HCT116 (cell line): Measurements from ENCODE around the gene VIT. TPM values are rescaled to one million over a fixed set of nuclear protein-coding genes. Genes with fewer than 3 reads are reported as not detected.

Experiments
- ATAC-seq: fragments of 200-7000 bp; cut with Tn5 transposase; 2 replicates; pipeline ENCODE4 v1.9.1; 2020; ENCODE audit warnings: mild to moderate bottlenecking, moderate library complexity
- BruUV-seq: library from RNA; stranded (reverse); fragments of 400-500 nt; replicated peaks from 2 replicates; lab custom pipeline; 2021; lab: Mats Ljungman, UMichigan
- CTCF ChIA-PET: fragments of 300-600 bp; sonication (Branson Sonifier 250); formaldehyde crosslinking; loops from one replicate; lab custom pipeline; 2021; ENCODE audit warnings: antibody characterized with exemption; lab: Charles Lee
- POLR2A ChIA-PET: fragments of 300-600, 350-600 bp; sonication (Branson Sonifier 250); formaldehyde crosslinking; loops from one replicate; lab custom pipeline; 2021; ENCODE audit warnings: antibody characterized with exemption; lab: Charles Lee
- RAD21 ChIA-PET, 2 experiments: fragments of 300-600 bp; sonication (Branson Sonifier 250); formaldehyde crosslinking; loops; one replicate each; lab custom pipeline; 2023; ENCODE audit warnings: low total read pairs in 2 of 2; ENCODE audit not compliant: uncharacterized antibody in 2 of 2, unreplicated experiment in 2 of 2, low non-redundant PET in 1 of 2; lab: Charles Lee
- DNase-seq: peaks from one replicate; pipeline ENCODE4 v3.0.0-alpha.2; 2010; ENCODE audit warnings: low read depth, low spot score
- H2AFZ ChIP-seq: fragments of 200-600 bp; shearing (Covaris generic), sonication (generic); 2 replicates; pipeline ENCODE4 v1.6.1; 2017; ENCODE audit warnings: low read depth, mixed run types, mixed read lengths, antibody characterized with exemption, low read length; ENCODE audit not compliant: poor library complexity, severe bottlenecking
- H3K27ac ChIP-seq: 2 replicates; pipeline ENCODE4 v1.5.1; 2012; ENCODE audit warnings: low read depth, low read length
- H3K27me3 ChIP-seq: fragments of 200-600 bp; sonication (generic); 2 replicates; pipeline ENCODE4 v1.6.1; 2016; ENCODE audit warnings: mixed run types, low read length, mixed read lengths; ENCODE audit not compliant: insufficient read depth
- H3K36me3 ChIP-seq, 2 experiments: fragments of 200-500 bp in 1 of 2; fragments of 200-600 bp in 1 of 2; sonication (Bioruptor generic) in 1 of 2; sonication (generic) in 1 of 2; 2 replicates each; pipeline versions ENCODE4 v1.5.1 to v1.6.1; 2014 to 2016; ENCODE audit warnings: low read length in 2 of 2, inconsistent platforms in 1 of 2, mixed read lengths in 1 of 2, mixed run types in 1 of 2; ENCODE audit not compliant: insufficient read depth in 2 of 2, control insufficient read depth in 1 of 2
- H3K4me1 ChIP-seq, 2 experiments: fragments of 200-600 bp in 1 of 2; sonication (generic) in 1 of 2; 2 replicates each; pipeline versions ENCODE4 v1.5.1 to v1.6.1; 2012 to 2017; ENCODE audit warnings: low read length in 2 of 2, inconsistent platforms in 1 of 2, mild to moderate bottlenecking in 1 of 2, mixed read lengths in 1 of 2, mixed run types in 1 of 2, moderate library complexity in 1 of 2; ENCODE audit not compliant: insufficient read depth in 2 of 2, control insufficient read depth in 1 of 2
- H3K4me2 ChIP-seq: fragments of 200-600 bp; sonication (generic); 2 replicates; pipeline ENCODE4 v1.6.1; 2017; ENCODE audit warnings: mixed run types, low read length, mixed read lengths
- H3K4me3 ChIP-seq, 2 experiments: fragments of 200-600 bp in 1 of 2; sonication (generic) in 1 of 2; replicated peaks in 1 of 2; 2 replicates each; pipeline ENCODE4 v1.5.1; 2011 to 2016; ENCODE audit warnings: low read length in 2 of 2, control low read depth in 1 of 2, low read depth in 1 of 2, mild to moderate bottlenecking in 1 of 2, mixed read lengths in 1 of 2, mixed run types in 1 of 2
- H3K79me2 ChIP-seq: fragments of 200-600 bp; sonication (generic); 2 replicates; pipeline ENCODE4 v1.6.1; 2017; ENCODE audit warnings: mild to moderate bottlenecking, mixed run types, low read length, moderate library complexity, mixed read lengths; ENCODE audit not compliant: insufficient read depth
- H3K9ac ChIP-seq: fragments of 200-600 bp; sonication (generic); 2 replicates; pipeline ENCODE4 v1.6.1; 2016; ENCODE audit warnings: low read length, mixed read lengths
- H3K9me2 ChIP-seq: fragments of 200-600 bp; sonication (generic), shearing (Covaris generic); 2 replicates; pipeline ENCODE4 v1.6.1; 2017; ENCODE audit warnings: mixed run types, mild to moderate bottlenecking, moderate library complexity; ENCODE audit not compliant: insufficient read depth
- H3K9me3 ChIP-seq, 2 experiments: fragments of 200-500 bp in 1 of 2; fragments of 200-600 bp in 1 of 2; sonication (Bioruptor generic) in 1 of 2; sonication (generic) in 1 of 2; 2 replicates each; pipeline ENCODE4 v1.6.1; 2014 to 2017; ENCODE audit warnings: low read length in 2 of 2, mixed read lengths in 2 of 2, inconsistent platforms in 1 of 2, low read depth in 1 of 2, mild to moderate bottlenecking in 1 of 2, mixed run types in 1 of 2, moderate library complexity in 1 of 2; ENCODE audit not compliant: control insufficient read depth in 1 of 2, insufficient read depth in 1 of 2
- H4K20me1 ChIP-seq: fragments of 200-600 bp; sonication (generic), shearing (Covaris generic); 2 replicates; pipeline ENCODE4 v1.6.1; 2017; ENCODE audit warnings: mixed run types, mild to moderate bottlenecking, moderate library complexity; ENCODE audit not compliant: insufficient read depth
- CBX3 ChIP-seq: IDR thresholded peaks from 2 replicates; pipeline ENCODE4 v1.6.1; 2012; ENCODE audit warnings: low read depth
- POLR2A ChIP-seq: IDR thresholded peaks from 2 replicates; pipeline ENCODE4 v1.7.0; 2011; ENCODE audit warnings: borderline replicate concordance; ENCODE audit not compliant: insufficient read depth, insufficient read length; ENCODE audit errors: extremely low read depth
- RAD21 ChIP-seq: IDR thresholded peaks from 2 replicates; pipeline ENCODE4 v1.6.1; 2012; ENCODE audit warnings: low read depth, mild to moderate bottlenecking
- intact Hi-C: fragments of 100-400 bp; cut with micrococcal nuclease; formaldehyde crosslinking; loops from 2 replicates; pipeline ENCODE4 v1.10.0; 2022
- total RNA-seq: library from RNA; stranded (reverse); gene quantifications from one replicate; pipeline ENCODE4 v1.2.1, GENCODE V29; 2021; ENCODE audit not compliant: unreplicated experiment
- TF ChIP-seq, protein P1 (sequence below): IDR thresholded peaks from 2 replicates; pipeline ENCODE4 v1.6.1; 2012; ENCODE audit warnings: low read depth
- TF ChIP-seq, protein P2 (sequence below), 3 experiments: fragments of 200-600 bp in 1 of 3; sonication (generic) in 1 of 3; IDR thresholded peaks in 2 of 3; conservative IDR thresholded peaks in 1 of 3; 2 replicates each; pipeline ENCODE4 v1.5.1; 2012 to 2017; ENCODE audit warnings: low read depth in 2 of 3, low read length in 2 of 3, antibody characterized with exemption in 1 of 3, borderline replicate concordance in 1 of 3, control low read depth in 1 of 3, mild to moderate bottlenecking in 1 of 3, mixed read lengths in 1 of 3, mixed run types in 1 of 3, moderate library complexity in 1 of 3; ENCODE audit not compliant: insufficient read depth in 1 of 3

The VIT gene
- total RNA-seq, 1 experiment from 2014 or later: not detected

DNA sequence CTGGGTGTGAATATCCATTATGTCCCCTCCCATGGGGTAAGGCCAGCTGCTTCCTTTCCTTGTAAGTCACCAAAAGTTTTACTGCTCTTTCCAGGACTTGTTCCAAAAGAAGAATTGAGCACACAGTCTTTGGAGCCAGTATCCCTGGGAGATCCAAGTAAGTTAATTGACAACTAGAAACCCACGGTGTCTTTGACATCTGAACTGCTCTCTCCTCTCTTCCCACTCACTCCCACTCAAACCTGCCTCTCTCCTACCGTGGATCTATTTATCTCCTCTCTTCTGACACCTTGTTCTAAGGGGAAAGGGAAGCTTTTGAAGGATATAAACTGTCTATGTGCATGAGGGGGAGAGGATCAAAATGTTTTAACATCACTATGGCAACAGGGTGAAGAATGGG, 86.7 kb downstream of the VIT start:
- Histone ChIP-seq H3K79me2 (no peaks in the 10 kb centered on the region), H2AFZ (no peak overlapping the region), H3K36me3 (no peaks in the 10 kb centered on the region), H3K9me3 (no peaks in the 10 kb centered on the region), H3K9ac (no peak overlapping the region), H3K9me2 (no peaks in the 10 kb centered on the region), H3K27ac (no peak overlapping the region)
- TF ChIP-seq POLR2A: no peak
- TF ChIP-seq, all 23 proteins: peak for 0
- Histone ChIP-seq H3K27me3 (no peaks in the 10 kb centered on the region), H4K20me1 (no peaks in the 10 kb centered on the region), H3K4me3 (no peak overlapping the region), H3K4me2 (no peak overlapping the region), H3K4me1 (0 out of 4 replicates have a peak, but pooled peaks cover 0 to 3% of the 10 kb centered on the region in 2 experiments)
- ATAC-seq (no peak), DNase-seq (no peak)
- ChIA-PET RAD21 (no interaction called here), CTCF (interaction anchor here (1.9 kb wide), 1 partner anchor 13 kb away, joined by 8 read pairs; no protein-coding TSS in a partner anchor), POLR2A (no interaction called here)
- BruUV-seq: no TSS peak
- intact Hi-C loops: loop anchor here (5.0 to 10.0 kb wide), 3 partner anchors 362 to 1109 kb away; no protein-coding TSS in a partner anchor

GRCh38 chr2:36785179-36785795, 88.8 kb downstream of the VIT start:
- intact Hi-C loops: loop anchor here (10.0 kb wide), 1 partner anchor 360 kb away; no protein-coding TSS in a partner anchor
- Histone ChIP-seq H3K27ac (no peak overlapping the region), H3K9me3 (no peaks in the 10 kb centered on the region), H3K4me3 (no peak overlapping the region), H3K9me2 (no peaks in the 10 kb centered on the region), H2AFZ (peak overlapping the region; percentile 47), H3K4me2 (peak overlapping the region; percentile 9; the same call in 1 of the 2 replicates), H3K36me3 (no peaks in the 10 kb centered on the region), H3K4me1 (0 out of 4 replicates have a peak, but pooled peaks cover 0 to 3% of the 10 kb centered on the region in 2 experiments), H3K9ac (no peak overlapping the region), H3K79me2 (no peaks in the 10 kb centered on the region)
- ChIA-PET CTCF (interaction anchor here (0.6 to 1.9 kb wide), 11 partner anchors 8 to 319 kb away, joined by 3 to 7 read pairs (median 4); no protein-coding TSS in a partner anchor), RAD21 (no interaction called here), POLR2A (no interaction called here)
- ATAC-seq: peak; percentile 94
- BruUV-seq: no TSS peak
- TF ChIP-seq, protein P1, sequence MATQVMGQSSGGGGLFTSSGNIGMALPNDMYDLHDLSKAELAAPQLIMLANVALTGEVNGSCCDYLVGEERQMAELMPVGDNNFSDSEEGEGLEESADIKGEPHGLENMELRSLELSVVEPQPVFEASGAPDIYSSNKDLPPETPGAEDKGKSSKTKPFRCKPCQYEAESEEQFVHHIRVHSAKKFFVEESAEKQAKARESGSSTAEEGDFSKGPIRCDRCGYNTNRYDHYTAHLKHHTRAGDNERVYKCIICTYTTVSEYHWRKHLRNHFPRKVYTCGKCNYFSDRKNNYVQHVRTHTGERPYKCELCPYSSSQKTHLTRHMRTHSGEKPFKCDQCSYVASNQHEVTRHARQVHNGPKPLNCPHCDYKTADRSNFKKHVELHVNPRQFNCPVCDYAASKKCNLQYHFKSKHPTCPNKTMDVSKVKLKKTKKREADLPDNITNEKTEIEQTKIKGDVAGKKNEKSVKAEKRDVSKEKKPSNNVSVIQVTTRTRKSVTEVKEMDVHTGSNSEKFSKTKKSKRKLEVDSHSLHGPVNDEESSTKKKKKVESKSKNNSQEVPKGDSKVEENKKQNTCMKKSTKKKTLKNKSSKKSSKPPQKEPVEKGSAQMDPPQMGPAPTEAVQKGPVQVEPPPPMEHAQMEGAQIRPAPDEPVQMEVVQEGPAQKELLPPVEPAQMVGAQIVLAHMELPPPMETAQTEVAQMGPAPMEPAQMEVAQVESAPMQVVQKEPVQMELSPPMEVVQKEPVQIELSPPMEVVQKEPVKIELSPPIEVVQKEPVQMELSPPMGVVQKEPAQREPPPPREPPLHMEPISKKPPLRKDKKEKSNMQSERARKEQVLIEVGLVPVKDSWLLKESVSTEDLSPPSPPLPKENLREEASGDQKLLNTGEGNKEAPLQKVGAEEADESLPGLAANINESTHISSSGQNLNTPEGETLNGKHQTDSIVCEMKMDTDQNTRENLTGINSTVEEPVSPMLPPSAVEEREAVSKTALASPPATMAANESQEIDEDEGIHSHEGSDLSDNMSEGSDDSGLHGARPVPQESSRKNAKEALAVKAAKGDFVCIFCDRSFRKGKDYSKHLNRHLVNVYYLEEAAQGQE: no peak
- peak; percentile 70 for TF ChIP-seq RAD21
- TF ChIP-seq, protein P2, sequence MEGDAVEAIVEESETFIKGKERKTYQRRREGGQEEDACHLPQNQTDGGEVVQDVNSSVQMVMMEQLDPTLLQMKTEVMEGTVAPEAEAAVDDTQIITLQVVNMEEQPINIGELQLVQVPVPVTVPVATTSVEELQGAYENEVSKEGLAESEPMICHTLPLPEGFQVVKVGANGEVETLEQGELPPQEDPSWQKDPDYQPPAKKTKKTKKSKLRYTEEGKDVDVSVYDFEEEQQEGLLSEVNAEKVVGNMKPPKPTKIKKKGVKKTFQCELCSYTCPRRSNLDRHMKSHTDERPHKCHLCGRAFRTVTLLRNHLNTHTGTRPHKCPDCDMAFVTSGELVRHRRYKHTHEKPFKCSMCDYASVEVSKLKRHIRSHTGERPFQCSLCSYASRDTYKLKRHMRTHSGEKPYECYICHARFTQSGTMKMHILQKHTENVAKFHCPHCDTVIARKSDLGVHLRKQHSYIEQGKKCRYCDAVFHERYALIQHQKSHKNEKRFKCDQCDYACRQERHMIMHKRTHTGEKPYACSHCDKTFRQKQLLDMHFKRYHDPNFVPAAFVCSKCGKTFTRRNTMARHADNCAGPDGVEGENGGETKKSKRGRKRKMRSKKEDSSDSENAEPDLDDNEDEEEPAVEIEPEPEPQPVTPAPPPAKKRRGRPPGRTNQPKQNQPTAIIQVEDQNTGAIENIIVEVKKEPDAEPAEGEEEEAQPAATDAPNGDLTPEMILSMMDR (IDR thresholded peaks at IDR 0.05 in 2 of 3, conservative IDR thresholded peaks at IDR 0.05 in 1 of 3; ENCODE audit: borderline replicate concordance in 1 of 3, insufficient read depth in 1 of 3, low read depth in 2 of 3, low read length in 2 of 3): peak; percentile 68 to 95 (median 94)
- 0 out of 2 replicates have a peak, but pooled peaks have one; percentile 14 for TF ChIP-seq CBX3
- TF ChIP-seq, all 23 proteins: peak for 3
- Histone ChIP-seq H3K27me3 (no peaks in the 10 kb centered on the region; the same call in 1 of the 2 replicates), H4K20me1 (no peaks in the 10 kb centered on the region)
- DNase-seq: peak; percentile 62
